ENCODE data around the gene CCT3. TPM values are rescaled to one million over a fixed set of nuclear protein-coding genes. Genes with fewer than 3 reads are reported as not detected.

Gene CCT3
- total and polyA plus RNA-seq, 2 donors (not counting 1 experiment from before 2014, with no cell fraction given): 106 to 107 TPM

GRCh38 chr1:156372876-156373275 lies 34.8 kb upstream of the CCT3 start:
- intact Hi-C loops (cut with micrococcal nuclease): no loop called here
- DNase-seq: no peak
- H3K9ac ChIP-seq (ENCODE audit: low read length): no peak overlapping the region

GRCh38 chr1:156372265-156372586 lies 34.1 kb upstream of the CCT3 start:
- Histone ChIP-seq H3K36me3 (replicated peaks in 1 of 2; ENCODE audit: control extremely low read depth in 1 of 2, control insufficient read depth in 1 of 2, extremely low read depth in 1 of 2, insufficient read depth in 2 of 2, low read length in 1 of 2) (no peaks in the 10 kb centered on the region), H2AFZ (ENCODE audit: insufficient read depth, low read depth, low read length, poor library complexity, severe bottlenecking) (no peak overlapping the region), H3K4me3 (ENCODE audit: control extremely low read depth in 1 of 5, extremely low read depth in 1 of 5, insufficient read depth in 1 of 5, low read depth in 2 of 5, low read length in 4 of 5) (no peak overlapping the region), H3K4me2 (replicated peaks; ENCODE audit: low read depth, low read length, poor library complexity, severe bottlenecking) (no peak overlapping the region), H3K27ac (ENCODE audit: low read length in 2 of 2) (no peak overlapping the region), H3K79me2 (ENCODE audit: control insufficient read depth, insufficient read depth, low read length) (no peaks in the 10 kb centered on the region), H4K20me1 (ENCODE audit: control insufficient read depth, insufficient read depth, low read length, poor library complexity, severe bottlenecking) (no peaks in the 10 kb centered on the region), H3K27me3 (replicated peaks in 1 of 4; ENCODE audit: control extremely low read depth in 1 of 4, control insufficient read depth in 3 of 4, insufficient read depth in 4 of 4, low read length in 3 of 4) (peaks cover 0 to 39% (median 15%) of the 10 kb centered on the region in 4 experiments), H3K4me1 (ENCODE audit: control insufficient read depth in 2 of 2, insufficient read depth in 2 of 2, low read length in 2 of 2) (peaks cover 9 to 10% of the 10 kb centered on the region in 2 donors), H3K9ac (ENCODE audit: low read length) (no peak overlapping the region), H3K9me3 (ENCODE audit: control extremely low read depth in 1 of 3, control insufficient read depth in 2 of 3, insufficient read depth in 1 of 3, low read length in 2 of 3) (peaks cover 0 to 4% (median 0%) of the 10 kb centered on the region in 3 donors)
- ChIA-PET POLR2A (no interaction called here), CTCF (interaction anchor here (0.8 to 3.6 kb wide), 3 partner anchors 13 to 74 kb away, joined by 3 to 18 read pairs (median 3); no protein-coding TSS in a partner anchor)
- Mint-ChIP-seq H3K27ac (no peak overlapping the region), H3K4me1 (peaks cover 4% of the 10 kb centered on the region), H3K27me3 (peaks cover 51% of the 10 kb centered on the region), H3K4me3 (no peak overlapping the region), H3K9me3 (ENCODE audit: insufficient read depth) (no peaks in the 10 kb centered on the region)
- TF ChIP-seq CTCF (IDR thresholded peaks at IDR 0.05) (no peak), EZH2 (IDR thresholded peaks at IDR 0.05; ENCODE audit: borderline replicate concordance, insufficient read depth, low read depth, low read length, poor library complexity, severe bottlenecking) (no peak)
- ATAC-seq (ENCODE audit: low read depth) (no peak), DNase-seq (no peak)
- intact Hi-C loops (cut with micrococcal nuclease): no loop called here

More at GRCh38 chr1:156372876-156373275, 34.8 kb upstream of the CCT3 start:
- Mint-ChIP-seq H3K4me3 (no peak overlapping the region), H3K9me3 (ENCODE audit: insufficient read depth) (no peaks in the 10 kb centered on the region), H3K27ac (no peak overlapping the region), H3K4me1 (peaks cover 4% of the 10 kb centered on the region), H3K27me3 (peaks cover 50% of the 10 kb centered on the region)
- Histone ChIP-seq H3K4me1 (ENCODE audit: control insufficient read depth in 2 of 2, insufficient read depth in 2 of 2, low read length in 2 of 2) (peaks cover 9 to 10% of the 10 kb centered on the region in 2 donors), H3K9me3 (ENCODE audit: control extremely low read depth in 1 of 3, control insufficient read depth in 2 of 3, insufficient read depth in 1 of 3, low read length in 2 of 3) (peaks cover 0 to 4% (median 0%) of the 10 kb centered on the region in 3 donors), H3K79me2 (ENCODE audit: control insufficient read depth, insufficient read depth, low read length) (no peaks in the 10 kb centered on the region), H4K20me1 (ENCODE audit: control insufficient read depth, insufficient read depth, low read length, poor library complexity, severe bottlenecking) (no peaks in the 10 kb centered on the region), H3K27me3 (replicated peaks in 1 of 4; ENCODE audit: control extremely low read depth in 1 of 4, control insufficient read depth in 3 of 4, insufficient read depth in 4 of 4, low read length in 3 of 4) (peaks cover 0 to 38% (median 15%) of the 10 kb centered on the region in 4 experiments), H3K4me2 (replicated peaks; ENCODE audit: low read depth, low read length, poor library complexity, severe bottlenecking) (no peak overlapping the region), H3K27ac (ENCODE audit: low read length in 2 of 2) (no peak overlapping the region), H3K36me3 (replicated peaks in 1 of 2; ENCODE audit: control extremely low read depth in 1 of 2, control insufficient read depth in 1 of 2, extremely low read depth in 1 of 2, insufficient read depth in 2 of 2, low read length in 1 of 2) (no peaks in the 10 kb centered on the region), H2AFZ (ENCODE audit: insufficient read depth, low read depth, low read length, poor library complexity, severe bottlenecking) (no peak overlapping the region), H3K4me3 (ENCODE audit: control extremely low read depth in 1 of 5, extremely low read depth in 1 of 5, insufficient read depth in 1 of 5, low read depth in 2 of 5, low read length in 4 of 5) (no peak overlapping the region)
- WGBS (ENCODE audit: insufficient coverage): 92% methylated on average over 2 of the region's 4 CpGs
- ATAC-seq (ENCODE audit: low read depth): no peak
- ChIA-PET CTCF (interaction anchor here (1.3 to 3.6 kb wide), 2 partner anchors 13 to 73 kb away, joined by 3 to 18 read pairs; no protein-coding TSS in a partner anchor), POLR2A (no interaction called here)
- TF ChIP-seq EZH2 (IDR thresholded peaks at IDR 0.05; ENCODE audit: borderline replicate concordance, insufficient read depth, low read depth, low read length, poor library complexity, severe bottlenecking) (no peak), CTCF (IDR thresholded peaks at IDR 0.05) (no peak)

Data from B cell (primary cell).